Activated CD4-positive, alpha-beta T cell treated with anti-CD3 and anti-CD28 coated beads, Interleukin-2, amount 10 ng/mL, durations not matched to agents 24 days and 14 days (primary cell): Measurements from ENCODE around the gene ELP4. TPM values are rescaled to one million over a fixed set of nuclear protein-coding genes. Genes with fewer than 3 reads are reported as not detected.

Experiments
- DNase-seq: peaks from one replicate; pipeline ENCODE4 v3.0.0; 2022
- H3K27ac Mint-ChIP-seq: one replicate; pipeline ENCODE4 v1.8.0; 2022; ENCODE audit warnings: mild to moderate bottlenecking, mixed read lengths
- H3K27me3 Mint-ChIP-seq: one replicate; pipeline ENCODE4 v1.8.0; 2022; ENCODE audit warnings: mixed read lengths
- H3K36me3 Mint-ChIP-seq: one replicate; pipeline ENCODE4 v1.8.0; 2022; ENCODE audit warnings: low read depth, mild to moderate bottlenecking, mixed read lengths
- H3K4me1 Mint-ChIP-seq: one replicate; pipeline ENCODE4 v1.8.0; 2021; ENCODE audit warnings: mixed read lengths
- H3K4me3 Mint-ChIP-seq: one replicate; pipeline ENCODE4 v1.8.0; 2022; ENCODE audit warnings: mild to moderate bottlenecking, moderate library complexity, mixed read lengths
- H3K9me3 Mint-ChIP-seq: one replicate; pipeline ENCODE4 v1.8.0; 2021; ENCODE audit warnings: mixed read lengths
- intact Hi-C: fragments of 100-400 bp; cut with micrococcal nuclease; formaldehyde crosslinking; loops from one replicate; pipeline ENCODE4 v1.15.1; 2023
- total RNA-seq: library from RNA; stranded (reverse); gene quantifications from 2 replicates; pipeline ENCODE4 v1.2.3, GENCODE V29; 2022

ELP4 gene
- total RNA-seq, 1 donor from 2014 or later = 17.4 TPM

GRCh38 chr11:31817621-31818424, 308.3 kb downstream of the ELP4 start:
- peak; percentile 60 for DNase-seq
- Mint-ChIP-seq H3K9me3 (peaks cover 7% of the 10 kb centered on the region), H3K36me3 (peaks cover 7% of the 10 kb centered on the region), H3K27me3 (peaks cover 73% of the 10 kb centered on the region), H3K27ac (no peak overlapping the region), H3K4me1 (peaks cover 10% of the 10 kb centered on the region), H3K4me3 (no peak overlapping the region)
- intact Hi-C loops = no loop called here

GRCh38 chr11:31818425-31818755, 308.8 kb downstream of the ELP4 start:
- H3K27me3 Mint-ChIP-seq = peaks cover 76% of the 10 kb centered on the region
- H3K4me1 Mint-ChIP-seq = peaks cover 10% of the 10 kb centered on the region
- H3K4me3 Mint-ChIP-seq = no peak overlapping the region
- H3K9me3 Mint-ChIP-seq = peaks cover 7% of the 10 kb centered on the region
- no peak overlapping the region for H3K27ac Mint-ChIP-seq
- DNase-seq = peak; percentile 56
- intact Hi-C loops = no loop called here
- peaks cover 7% of the 10 kb centered on the region for H3K36me3 Mint-ChIP-seq

- Mint-ChIP-seq H3K36me3 (peaks cover 7% of the 10 kb centered on the region), H3K4me1 (peaks cover 10% of the 10 kb centered on the region), H3K9me3 (peaks cover 7% of the 10 kb centered on the region), H3K4me3 (no peak overlapping the region), H3K27me3 (peaks cover 75% of the 10 kb centered on the region), H3K27ac (no peak overlapping the region)
- no peak for DNase-seq
- intact Hi-C loops = no loop called here
These were observed 309.3 kb downstream of the ELP4 start for GRCh38 chr11:31818874-31819331.

- Mint-ChIP-seq H3K4me3 (no peak overlapping the region), H3K27me3 (peaks cover 76% of the 10 kb centered on the region), H3K27ac (no peak overlapping the region), H3K9me3 (peaks cover 7% of the 10 kb centered on the region), H3K4me1 (peaks cover 9% of the 10 kb centered on the region), H3K36me3 (peaks cover 6% of the 10 kb centered on the region)
- peak; percentile 54 for DNase-seq
- intact Hi-C loops = loop anchor here (10.0 kb wide), 1 partner anchor 135 kb away; no protein-coding TSS in a partner anchor
These were observed 310.3 kb downstream of the ELP4 start for GRCh38 chr11:31819621-31820437.

GRCh38 chr11:31820438-31820818, 310.9 kb downstream of the ELP4 start:
- Mint-ChIP-seq H3K9me3 (peaks cover 7% of the 10 kb centered on the region), H3K4me1 (peaks cover 5% of the 10 kb centered on the region), H3K27ac (no peak overlapping the region), H3K36me3 (peaks cover 2% of the 10 kb centered on the region), H3K4me3 (no peak overlapping the region), H3K27me3 (peaks cover 76% of the 10 kb centered on the region)
- intact Hi-C loops = loop anchor here (10.0 kb wide), 1 partner anchor 134 kb away; no protein-coding TSS in a partner anchor
- DNase-seq = peak; percentile 54

GRCh38 chr11:31821235-31821764, 311.7 kb downstream of the ELP4 start:
- H3K4me3 Mint-ChIP-seq = no peak overlapping the region
- peaks cover 77% of the 10 kb centered on the region for H3K27me3 Mint-ChIP-seq
- peaks cover 1% of the 10 kb centered on the region for H3K4me1 Mint-ChIP-seq
- H3K27ac Mint-ChIP-seq = no peak overlapping the region
- H3K9me3 Mint-ChIP-seq = peaks cover 7% of the 10 kb centered on the region
- intact Hi-C loops = loop anchor here (10.0 kb wide), 1 partner anchor 134 kb away; no protein-coding TSS in a partner anchor
- no peak for DNase-seq
- peaks cover under 1% of the 10 kb centered on the region for H3K36me3 Mint-ChIP-seq

GRCh38 chr11:31821766-31822165, 312.2 kb downstream of the ELP4 start:
- no peak overlapping the region for H3K4me3 Mint-ChIP-seq
- H3K4me1 Mint-ChIP-seq = peaks cover 2% of the 10 kb centered on the region
- intact Hi-C loops = loop anchor here (10.0 kb wide), 1 partner anchor 133 kb away; no protein-coding TSS in a partner anchor
- peaks cover 11% of the 10 kb centered on the region for H3K9me3 Mint-ChIP-seq
- no peak overlapping the region for H3K27ac Mint-ChIP-seq
- peaks cover 1% of the 10 kb centered on the region for H3K36me3 Mint-ChIP-seq
- H3K27me3 Mint-ChIP-seq = peaks cover 80% of the 10 kb centered on the region
- DNase-seq = no peak

- H3K9me3 Mint-ChIP-seq = peaks cover 13% of the 10 kb centered on the region
- H3K4me3 Mint-ChIP-seq = no peak overlapping the region
- intact Hi-C loops = loop anchor here (10.0 kb wide), 1 partner anchor 132 kb away; no protein-coding TSS in a partner anchor
- DNase-seq = no peak
- H3K27me3 Mint-ChIP-seq = peaks cover 79% of the 10 kb centered on the region
- H3K36me3 Mint-ChIP-seq = peaks cover 1% of the 10 kb centered on the region
- H3K4me1 Mint-ChIP-seq = peaks cover 4% of the 10 kb centered on the region
- no peak overlapping the region for H3K27ac Mint-ChIP-seq
These were observed 312.8 kb downstream of the ELP4 start for GRCh38 chr11:31822175-31822926.

GRCh38 chr11:31822927-31823643, 313.5 kb downstream of the ELP4 start:
- Mint-ChIP-seq H3K4me3 (no peak overlapping the region), H3K27ac (no peak overlapping the region), H3K36me3 (peaks cover 1% of the 10 kb centered on the region), H3K4me1 (peaks cover 6% of the 10 kb centered on the region), H3K9me3 (peaks cover 15% of the 10 kb centered on the region), H3K27me3 (peaks cover 84% of the 10 kb centered on the region)
- intact Hi-C loops = loop anchor here (10.0 kb wide), 1 partner anchor 132 kb away; no protein-coding TSS in a partner anchor
- no peak for DNase-seq

GRCh38 chr11:31823644-31824331, 314.2 kb downstream of the ELP4 start:
- H3K27ac Mint-ChIP-seq = no peak overlapping the region
- H3K27me3 Mint-ChIP-seq = peaks cover 80% of the 10 kb centered on the region
- H3K36me3 Mint-ChIP-seq = peaks cover 1% of the 10 kb centered on the region
- peaks cover 6% of the 10 kb centered on the region for H3K4me1 Mint-ChIP-seq
- DNase-seq = no peak
- H3K9me3 Mint-ChIP-seq = peaks cover 15% of the 10 kb centered on the region
- H3K4me3 Mint-ChIP-seq = no peak overlapping the region
- intact Hi-C loops = loop anchor here (2.0 to 10.0 kb wide), 2 partner anchors 131 to 613 kb away; no protein-coding TSS in a partner anchor

- intact Hi-C loops = loop anchor here (2.0 to 10.0 kb wide), 2 partner anchors 130 to 612 kb away; no protein-coding TSS in a partner anchor
- Mint-ChIP-seq H3K4me3 (no peak overlapping the region), H3K36me3 (peaks cover 1% of the 10 kb centered on the region), H3K27ac (peak overlapping the region; percentile 62), H3K9me3 (peaks cover 15% of the 10 kb centered on the region), H3K27me3 (peaks cover 80% of the 10 kb centered on the region), H3K4me1 (peaks cover 6% of the 10 kb centered on the region)
- DNase-seq = no peak
These were observed 314.8 kb downstream of the ELP4 start for GRCh38 chr11:31824332-31824878.
